Liver (tissue), 3 donors: Measurements from ENCODE around the gene CLCN5.

Source experiments
- FOXA1 ChIP-seq: IDR thresholded peaks from 2 replicates; pipeline ENCODE4 v1.6.1; 2016; ENCODE audit warnings: antibody characterized with exemption
- GABPA ChIP-seq, 2 donors: IDR thresholded peaks in 1 of 2; conservative IDR thresholded peaks in 1 of 2; 2 replicates each; pipeline ENCODE4 v1.6.1; 2016; ENCODE audit warnings: antibody characterized with exemption in 2 of 2, mild to moderate bottlenecking in 1 of 2, moderate library complexity in 1 of 2
- JUND ChIP-seq, 2 donors: IDR thresholded peaks; 2 replicates each; pipeline ENCODE4 v1.6.1; 2016; ENCODE audit warnings: antibody characterized with exemption in 2 of 2
- MAX ChIP-seq: IDR thresholded peaks from 2 replicates; pipeline ENCODE4 v1.6.1; 2016; ENCODE audit warnings: antibody characterized with exemption
- RAD21 ChIP-seq, 2 donors: IDR thresholded peaks; 2 replicates each; pipeline ENCODE4 v1.6.1; 2016; ENCODE audit warnings: antibody characterized with exemption in 2 of 2, mild to moderate bottlenecking in 2 of 2
- REST ChIP-seq: IDR thresholded peaks from 2 replicates; pipeline ENCODE4 v1.6.1; 2016; ENCODE audit warnings: antibody characterized with exemption, mild to moderate bottlenecking
- RXRA ChIP-seq, 2 donors: IDR thresholded peaks; 2 replicates each; pipeline ENCODE4 v1.6.1; 2017 to 2018; ENCODE audit warnings: antibody characterized with exemption in 2 of 2, mild to moderate bottlenecking in 1 of 2
- SP1 ChIP-seq: IDR thresholded peaks from 2 replicates; pipeline ENCODE4 v1.6.1; 2018; ENCODE audit warnings: antibody characterized with exemption, mild to moderate bottlenecking
- TAF1 ChIP-seq: conservative IDR thresholded peaks from 2 replicates; pipeline ENCODE4 v1.6.1; 2016; ENCODE audit warnings: antibody characterized with exemption, mild to moderate bottlenecking
- YY1 ChIP-seq: IDR thresholded peaks from 2 replicates; pipeline ENCODE4 v1.6.1; 2016; ENCODE audit warnings: antibody characterized with exemption, mild to moderate bottlenecking
- TF ChIP-seq, protein P1 (sequence below): fragments of 150-350 bp; IDR thresholded peaks from 2 replicates; pipeline ENCODE4 v1.5.1; 2017; ENCODE audit warnings: improper control_type of control experiment, low read depth, low read length; ENCODE audit not compliant: missing input control
- TF ChIP-seq, protein P2 (sequence below): IDR thresholded peaks from 2 replicates; pipeline ENCODE4 v1.6.1; 2016; ENCODE audit warnings: antibody characterized with exemption
- TF ChIP-seq, protein P3 (sequence below): IDR thresholded peaks from 2 replicates; pipeline ENCODE4 v1.6.1; 2016; ENCODE audit warnings: antibody characterized with exemption
- donor health status: healthy.
- donor health status: healthy.

DNA sequence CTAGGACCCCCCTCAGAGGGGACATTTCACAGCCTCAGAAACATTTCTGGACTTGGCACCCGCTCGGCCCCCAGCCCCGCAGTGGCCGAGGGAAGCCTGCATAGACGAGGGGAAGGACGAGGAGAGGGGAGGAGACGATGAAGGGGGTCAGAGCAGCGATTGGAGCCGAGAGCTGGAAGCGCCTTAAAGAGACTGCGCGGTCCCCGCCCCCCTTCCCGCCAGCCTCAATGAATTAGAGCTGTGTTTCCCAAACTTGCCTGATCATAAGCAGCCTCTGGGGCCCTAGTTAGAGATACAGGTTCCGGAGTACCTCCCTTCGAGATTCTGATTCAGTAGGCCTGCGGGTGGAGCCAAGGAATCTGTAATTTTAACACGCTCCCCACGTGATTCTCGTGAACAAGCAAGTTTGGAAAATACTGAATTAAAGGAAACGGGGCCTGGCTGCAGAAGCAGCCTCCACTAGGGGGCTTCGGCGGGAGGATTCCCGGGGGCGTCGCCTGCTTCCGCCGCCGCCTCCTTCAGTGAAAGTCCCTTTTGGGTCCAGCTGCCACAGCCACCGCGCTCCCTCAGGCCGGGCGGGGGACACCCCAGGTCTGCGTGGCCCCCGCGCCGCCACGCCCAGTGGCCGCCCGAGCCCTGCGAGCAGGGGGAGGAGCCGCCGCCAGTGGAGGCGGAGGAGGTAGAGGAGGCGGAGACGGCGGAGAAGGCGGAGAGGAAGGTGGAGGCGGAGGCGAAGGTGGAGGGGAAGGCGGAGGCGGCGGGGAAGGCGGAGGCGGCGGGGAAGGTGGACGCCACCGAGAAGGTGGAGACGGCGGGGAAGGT lies 43.4 kb upstream of the CLCN5 start, which contains the start of gene USP27X:
- TF ChIP-seq, protein P1, sequence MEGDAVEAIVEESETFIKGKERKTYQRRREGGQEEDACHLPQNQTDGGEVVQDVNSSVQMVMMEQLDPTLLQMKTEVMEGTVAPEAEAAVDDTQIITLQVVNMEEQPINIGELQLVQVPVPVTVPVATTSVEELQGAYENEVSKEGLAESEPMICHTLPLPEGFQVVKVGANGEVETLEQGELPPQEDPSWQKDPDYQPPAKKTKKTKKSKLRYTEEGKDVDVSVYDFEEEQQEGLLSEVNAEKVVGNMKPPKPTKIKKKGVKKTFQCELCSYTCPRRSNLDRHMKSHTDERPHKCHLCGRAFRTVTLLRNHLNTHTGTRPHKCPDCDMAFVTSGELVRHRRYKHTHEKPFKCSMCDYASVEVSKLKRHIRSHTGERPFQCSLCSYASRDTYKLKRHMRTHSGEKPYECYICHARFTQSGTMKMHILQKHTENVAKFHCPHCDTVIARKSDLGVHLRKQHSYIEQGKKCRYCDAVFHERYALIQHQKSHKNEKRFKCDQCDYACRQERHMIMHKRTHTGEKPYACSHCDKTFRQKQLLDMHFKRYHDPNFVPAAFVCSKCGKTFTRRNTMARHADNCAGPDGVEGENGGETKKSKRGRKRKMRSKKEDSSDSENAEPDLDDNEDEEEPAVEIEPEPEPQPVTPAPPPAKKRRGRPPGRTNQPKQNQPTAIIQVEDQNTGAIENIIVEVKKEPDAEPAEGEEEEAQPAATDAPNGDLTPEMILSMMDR, result peak; percentile 38
- TF ChIP-seq YY1 (no peak), SP1 (peak; percentile 27), TAF1 (no peak), REST (peak; percentile 25), RAD21 (IDR thresholded peaks at IDR 0.05) (peak; percentile 6 to 12), JUND (IDR thresholded peaks at IDR 0.05) (no peak), MAX (no peak), GABPA (IDR thresholded peaks at IDR 0.05 in 1 of 2, conservative IDR thresholded peaks at IDR 0.05 in 1 of 2) (no peak), RXRA (IDR thresholded peaks at IDR 0.05) (peak in 1 of 2 donors; percentile 7), FOXA1 (no peak)
- TF ChIP-seq, protein P2, sequence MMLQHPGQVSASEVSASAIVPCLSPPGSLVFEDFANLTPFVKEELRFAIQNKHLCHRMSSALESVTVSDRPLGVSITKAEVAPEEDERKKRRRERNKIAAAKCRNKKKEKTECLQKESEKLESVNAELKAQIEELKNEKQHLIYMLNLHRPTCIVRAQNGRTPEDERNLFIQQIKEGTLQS, result no peak
- TF ChIP-seq, protein P3, sequence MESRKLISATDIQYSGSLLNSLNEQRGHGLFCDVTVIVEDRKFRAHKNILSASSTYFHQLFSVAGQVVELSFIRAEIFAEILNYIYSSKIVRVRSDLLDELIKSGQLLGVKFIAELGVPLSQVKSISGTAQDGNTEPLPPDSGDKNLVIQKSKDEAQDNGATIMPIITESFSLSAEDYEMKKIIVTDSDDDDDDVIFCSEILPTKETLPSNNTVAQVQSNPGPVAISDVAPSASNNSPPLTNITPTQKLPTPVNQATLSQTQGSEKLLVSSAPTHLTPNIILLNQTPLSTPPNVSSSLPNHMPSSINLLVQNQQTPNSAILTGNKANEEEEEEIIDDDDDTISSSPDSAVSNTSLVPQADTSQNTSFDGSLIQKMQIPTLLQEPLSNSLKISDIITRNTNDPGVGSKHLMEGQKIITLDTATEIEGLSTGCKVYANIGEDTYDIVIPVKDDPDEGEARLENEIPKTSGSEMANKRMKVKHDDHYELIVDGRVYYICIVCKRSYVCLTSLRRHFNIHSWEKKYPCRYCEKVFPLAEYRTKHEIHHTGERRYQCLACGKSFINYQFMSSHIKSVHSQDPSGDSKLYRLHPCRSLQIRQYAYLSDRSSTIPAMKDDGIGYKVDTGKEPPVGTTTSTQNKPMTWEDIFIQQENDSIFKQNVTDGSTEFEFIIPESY, result no peak
